Measurements from ENCODE around the gene SIPA1L3.

GRCh38 chr19:38055655-38056521 is 148.9 kb downstream of the SIPA1L3 start:
- TF ChIP-seq CTCF (conservative IDR thresholded peaks at IDR 0.05; ENCODE audit: low read depth in 2 of 2) (no peak), EZH2 (IDR thresholded peaks at IDR 0.05; ENCODE audit: low read depth, unreplicated experiment) (no peak), CREB1 (CRISPR knock-in tag; IDR thresholded peaks at IDR 0.05; ENCODE audit: low read depth) (no peak)

All from GM23338 (cell line).